HG03354 (cell line): ENCODE data around the gene UQCC2.
A peak's percentile ranks its signal among the peaks of the same experiment; 100 is the strongest.

Experiments
- ATAC-seq: cut with Tn5 transposase; IDR thresholded peaks from one replicate; pipeline ENCODE4 v1.9.1; 2021; ENCODE audit warnings: mild to moderate bottlenecking; ENCODE audit not compliant: unreplicated experiment, poor library complexity, severe bottlenecking

The UQCC2 gene

DNA sequence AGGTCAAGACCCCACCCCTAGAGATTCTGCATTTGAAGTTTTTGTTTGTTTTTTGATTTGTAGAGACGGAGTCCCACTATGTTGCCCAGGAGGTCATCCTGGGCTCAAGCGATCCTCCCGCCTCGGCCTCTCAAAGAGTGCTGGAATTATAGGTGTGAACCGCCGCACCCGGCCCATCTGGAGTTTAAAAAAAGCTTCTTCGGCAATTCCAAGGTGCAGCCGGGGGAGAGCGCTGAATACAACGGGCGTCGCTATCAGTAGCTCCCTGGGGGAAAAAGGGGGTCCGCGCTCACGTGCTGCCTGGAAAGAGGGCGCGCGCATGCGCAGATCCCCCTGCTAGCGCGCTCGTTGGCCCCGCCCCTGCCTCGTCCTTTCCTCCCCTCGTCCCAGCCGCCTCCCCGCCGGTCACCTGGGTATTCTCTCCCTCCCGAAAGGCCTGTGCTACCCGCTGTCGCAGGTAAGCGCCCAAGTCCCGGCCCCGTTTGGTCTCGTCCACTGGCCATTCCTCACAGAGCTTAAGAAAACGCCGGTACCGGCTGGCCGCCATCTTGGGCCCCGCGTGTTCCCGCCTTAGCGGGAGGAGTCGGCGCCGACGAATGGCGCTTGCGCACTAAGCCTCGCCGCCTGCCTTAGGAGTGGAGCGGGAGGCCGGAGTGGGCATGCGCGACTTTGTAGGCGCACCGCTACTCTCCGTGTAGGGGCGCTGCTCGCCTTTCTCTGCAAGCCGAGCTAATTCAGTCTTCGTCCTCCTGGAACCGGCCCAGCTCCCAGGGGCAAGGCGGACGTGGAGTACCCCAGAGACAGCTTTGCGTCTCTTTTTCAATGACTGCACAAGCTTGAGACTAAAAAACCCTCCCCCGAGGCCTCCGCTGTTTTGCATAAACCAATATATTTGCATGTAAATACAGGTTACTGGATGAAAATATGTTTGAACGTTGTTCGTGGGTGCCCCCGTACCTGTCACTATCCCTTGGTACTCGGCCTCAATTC, at the start of gene UQCC2:
TSS of gene UQCC2 (minus strand) at position 561 of the 990 bp plus-strand sequence. CDS start at position 547, 14 bp downstream.
- peak; percentile 90 for ATAC-seq

DNA sequence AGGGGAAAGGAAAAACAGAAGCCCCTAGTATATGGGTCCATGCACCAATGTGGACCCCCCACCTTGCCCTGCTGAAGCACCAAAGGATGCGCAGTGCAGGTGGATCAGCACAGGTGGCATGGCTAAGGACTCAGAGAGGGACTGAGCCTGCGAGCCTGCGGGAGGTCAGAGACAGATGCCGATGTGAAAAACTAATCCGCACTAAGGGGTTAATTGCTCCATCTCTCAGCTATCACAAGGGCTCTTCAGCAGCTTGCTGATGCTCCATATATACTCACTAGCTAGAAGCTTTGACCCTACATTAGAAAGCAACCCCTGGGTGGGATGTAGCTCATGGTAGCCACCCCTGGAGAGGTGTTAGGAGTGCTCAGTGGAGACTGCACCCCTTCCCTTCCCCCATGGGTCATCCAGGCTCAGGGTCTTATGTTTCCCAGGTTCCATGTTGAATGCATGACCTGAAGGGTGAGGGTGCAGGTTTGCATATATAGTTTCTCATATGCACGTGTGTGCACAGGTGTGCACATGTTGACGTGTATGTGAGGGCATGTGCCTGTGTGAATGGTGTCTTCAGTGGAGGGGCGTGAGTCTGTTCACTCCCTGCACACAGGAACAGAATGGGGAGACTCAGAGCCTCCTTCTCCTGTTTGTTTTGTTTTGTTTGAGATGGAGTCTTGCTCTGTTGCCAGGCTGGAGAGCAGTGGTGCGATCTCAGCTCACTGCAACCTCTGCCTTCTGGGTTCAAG, 48.6 kb upstream of the UQCC2 start:
- ATAC-seq = no peak

DNA sequence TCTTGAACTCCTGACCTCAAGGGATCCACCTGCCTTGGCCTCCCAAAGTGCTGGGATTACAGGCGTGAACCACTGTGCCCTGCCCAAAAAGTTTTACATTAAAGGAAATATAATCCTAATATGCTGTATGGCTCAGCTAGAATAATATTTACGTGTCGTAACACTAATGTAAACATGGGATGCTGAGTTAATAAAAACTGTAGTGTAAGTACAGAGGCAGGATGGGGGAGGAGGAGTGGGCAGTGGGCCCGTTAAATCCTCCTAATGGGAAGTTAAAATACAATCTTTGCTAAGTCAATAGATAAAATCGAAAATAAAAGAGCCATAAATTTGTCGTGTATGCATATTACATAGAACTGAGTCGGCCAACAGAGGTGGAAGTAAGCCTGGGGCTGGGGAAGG, 47.3 kb upstream of the UQCC2 start:
- ATAC-seq = no peak

DNA sequence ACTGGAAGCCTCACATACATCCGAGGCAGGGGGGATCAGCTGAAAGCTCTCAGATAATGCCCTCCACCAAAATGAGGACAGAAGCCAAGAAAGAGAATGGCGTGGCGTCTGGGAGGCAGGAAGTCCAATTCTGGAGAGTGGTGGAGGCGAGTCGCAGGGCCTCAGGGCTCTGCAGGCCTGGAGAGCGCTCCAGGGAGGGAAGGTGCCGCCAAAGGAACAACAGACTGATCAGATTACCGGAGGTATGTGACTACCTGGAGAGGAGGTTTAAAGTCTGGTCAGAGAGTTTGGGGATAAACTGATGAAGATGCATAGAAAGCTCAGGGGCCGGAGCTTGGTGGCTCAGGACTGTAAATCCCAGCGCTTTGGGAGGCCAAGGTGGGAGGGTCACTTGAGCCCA, 46.4 kb upstream of the UQCC2 start:
- ATAC-seq = no peak

DNA sequence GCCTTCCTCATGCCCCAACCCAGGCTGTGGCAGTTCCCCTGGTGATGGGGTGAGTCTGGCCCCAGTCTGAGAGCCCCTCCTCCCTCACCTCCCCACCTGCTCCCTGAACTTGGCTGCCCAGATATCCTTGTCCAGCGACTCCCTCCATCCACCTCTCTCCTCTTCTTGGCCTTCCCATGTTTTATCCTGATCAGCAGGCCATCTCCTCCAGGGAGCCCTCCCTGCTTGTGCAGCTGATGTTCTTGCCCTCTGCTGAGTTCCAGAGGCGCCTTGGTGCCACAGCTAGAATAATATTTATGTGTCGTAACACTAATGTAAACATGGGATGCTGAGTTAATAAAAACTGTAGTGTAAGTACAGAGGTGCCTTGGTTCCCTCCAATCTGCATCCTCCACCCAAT, 45.6 kb upstream of the UQCC2 start:
- no peak for ATAC-seq

DNA sequence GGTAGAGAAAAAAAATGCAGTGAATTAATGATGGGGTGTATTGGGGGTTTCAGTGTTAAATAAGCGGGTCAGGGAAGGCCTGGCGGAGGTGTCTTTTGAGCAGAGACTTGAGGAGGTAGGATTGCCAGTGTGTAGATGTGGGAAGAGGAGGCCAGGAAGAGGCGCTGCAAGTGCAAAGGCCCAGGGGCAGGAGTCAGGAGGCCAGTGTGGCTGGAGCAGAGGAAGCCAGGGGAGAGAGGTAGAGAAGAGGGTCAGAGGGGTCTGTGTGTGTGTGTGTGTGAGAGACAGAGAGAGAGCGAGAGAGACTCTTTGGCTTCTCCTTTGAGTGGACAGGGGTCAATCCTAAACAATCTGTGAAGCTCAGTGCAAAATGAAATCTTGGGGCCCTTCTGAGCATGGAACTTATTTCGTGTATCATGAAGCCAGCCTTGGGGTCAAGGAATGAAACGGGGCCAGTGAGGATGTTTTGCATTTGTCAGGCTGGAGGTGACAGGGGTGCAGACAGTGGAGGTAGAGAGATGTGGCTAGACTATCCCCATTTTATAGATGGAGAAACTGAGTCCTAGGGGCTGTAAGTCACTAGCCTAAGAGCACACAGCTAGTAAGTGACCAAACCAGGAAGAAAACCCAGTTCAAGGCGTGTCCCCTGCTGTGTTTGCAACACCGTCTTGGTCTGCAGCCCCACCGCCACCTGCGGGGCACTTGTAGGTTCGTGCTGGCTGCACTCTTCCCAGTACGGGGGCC, 44.9 kb upstream of the UQCC2 start:
- no peak for ATAC-seq

DNA sequence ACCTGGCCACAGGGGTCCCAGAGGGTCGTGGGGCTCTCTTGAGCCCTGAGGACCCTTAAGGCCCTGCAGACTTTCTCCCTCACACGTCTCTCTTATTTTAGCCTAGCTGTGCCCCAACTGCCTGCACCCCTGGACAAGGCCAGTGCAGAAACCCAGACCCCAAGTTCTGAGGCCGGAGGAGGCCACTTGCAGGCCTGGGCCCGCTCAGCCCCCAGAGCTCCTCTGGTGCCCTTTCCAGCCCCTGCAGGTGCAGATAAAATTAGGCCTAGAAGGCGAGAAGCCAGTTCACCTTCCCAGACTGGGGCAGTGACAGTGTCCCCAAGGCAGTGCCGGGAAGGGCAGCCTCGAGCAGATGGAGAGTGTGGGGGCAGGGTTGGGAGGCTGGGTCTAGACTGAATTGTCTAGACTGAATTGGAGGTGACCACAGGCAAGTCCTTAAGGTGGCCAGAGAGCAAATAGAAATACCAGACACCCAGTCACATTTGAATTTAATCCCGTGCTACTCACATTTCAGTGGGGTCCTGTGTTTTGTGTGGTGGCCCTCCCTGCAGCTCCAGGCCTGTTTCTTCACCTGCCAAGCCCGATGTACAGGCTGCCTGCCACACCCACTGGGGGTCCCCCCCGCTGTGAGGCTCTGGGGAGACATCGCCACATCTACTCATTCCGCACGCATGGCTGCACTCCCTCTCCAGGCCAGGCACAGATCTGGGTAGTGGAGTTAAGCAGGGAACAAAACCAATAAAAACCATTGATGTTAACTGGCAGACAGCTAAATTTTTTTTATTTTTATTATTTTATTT, 43.8 kb upstream of the UQCC2 start:
- no peak for ATAC-seq

DNA sequence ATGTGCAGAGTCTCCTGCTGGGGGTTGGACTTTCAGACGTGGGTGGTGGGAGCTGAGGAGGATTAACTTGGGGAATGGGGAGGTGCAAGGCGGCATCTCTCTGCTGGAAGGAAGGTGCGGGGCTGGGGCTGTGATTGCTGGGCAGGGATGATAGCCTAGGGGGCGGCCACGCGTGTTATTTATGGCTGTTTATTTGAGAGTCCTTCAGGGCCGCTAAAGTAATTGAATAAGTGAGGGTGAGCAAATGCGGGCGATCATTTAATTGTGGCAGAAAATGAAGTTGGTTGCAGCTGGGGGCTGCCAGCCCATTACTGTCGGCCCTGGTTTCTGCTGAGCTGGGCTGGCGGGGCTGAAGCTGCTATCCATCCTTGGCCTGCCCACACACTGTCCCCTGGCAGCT, 42.7 kb upstream of the UQCC2 start:
- no peak for ATAC-seq

DNA sequence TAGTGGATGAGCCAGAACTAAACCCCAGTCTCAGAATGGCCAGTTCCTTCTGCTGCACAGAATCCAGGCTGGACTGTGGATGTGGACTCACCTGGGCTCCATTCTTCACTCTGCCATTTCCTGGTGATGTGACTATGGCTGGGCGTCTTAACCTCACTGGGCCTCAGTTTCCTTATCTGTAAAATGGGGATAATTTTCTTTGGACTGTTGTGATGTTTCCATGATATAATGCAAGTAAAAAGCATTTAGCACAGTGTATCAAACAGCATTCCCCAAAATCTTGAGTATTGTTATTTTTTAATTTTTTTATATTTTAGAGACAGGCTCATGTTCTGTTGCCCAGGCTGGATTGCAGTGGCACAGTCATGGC, 41.1 kb upstream of the UQCC2 start:
- ATAC-seq = no peak

DNA sequence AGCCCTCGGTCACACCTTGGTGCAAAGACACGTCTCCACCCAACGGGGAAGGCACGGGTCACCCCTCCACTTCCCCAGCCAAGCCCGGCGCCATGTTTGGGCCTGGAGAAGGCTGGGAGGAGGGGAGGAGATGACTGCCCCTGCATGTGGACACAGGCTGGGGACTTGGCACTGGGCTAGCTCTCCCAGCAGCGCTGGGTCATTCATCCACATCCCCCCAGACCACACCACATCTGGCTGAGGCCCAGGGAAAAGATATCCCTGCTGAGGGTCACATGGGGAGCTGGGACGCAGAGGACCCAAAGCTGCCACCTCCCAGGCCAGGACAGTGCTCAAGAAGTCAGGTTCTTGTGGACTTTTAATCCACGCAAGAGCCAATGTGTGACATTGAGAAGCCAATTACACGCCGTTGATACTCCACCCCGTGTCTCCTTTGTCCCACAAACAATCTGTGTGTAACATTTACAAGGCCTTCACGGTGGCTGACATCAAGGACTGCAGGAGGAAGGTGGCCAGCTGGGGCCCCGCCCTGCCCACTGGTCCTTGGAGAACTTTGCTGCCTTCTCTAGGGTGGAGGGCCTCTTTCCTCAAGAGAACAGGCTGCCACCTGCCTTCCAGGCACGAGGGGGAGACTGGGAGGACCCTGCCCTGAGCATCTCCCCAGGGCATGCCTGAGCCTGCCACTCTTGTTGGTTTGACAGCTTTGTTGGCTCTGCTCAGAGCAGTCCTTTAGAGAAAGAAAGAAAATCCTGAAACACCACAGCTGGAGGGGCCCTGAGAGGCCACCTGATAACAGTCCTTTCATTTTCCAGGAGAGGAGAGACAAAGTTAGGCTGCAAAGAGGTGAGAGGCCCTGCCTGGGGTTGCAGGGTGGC, 40.5 kb upstream of the UQCC2 start:
- ATAC-seq = no peak

DNA sequence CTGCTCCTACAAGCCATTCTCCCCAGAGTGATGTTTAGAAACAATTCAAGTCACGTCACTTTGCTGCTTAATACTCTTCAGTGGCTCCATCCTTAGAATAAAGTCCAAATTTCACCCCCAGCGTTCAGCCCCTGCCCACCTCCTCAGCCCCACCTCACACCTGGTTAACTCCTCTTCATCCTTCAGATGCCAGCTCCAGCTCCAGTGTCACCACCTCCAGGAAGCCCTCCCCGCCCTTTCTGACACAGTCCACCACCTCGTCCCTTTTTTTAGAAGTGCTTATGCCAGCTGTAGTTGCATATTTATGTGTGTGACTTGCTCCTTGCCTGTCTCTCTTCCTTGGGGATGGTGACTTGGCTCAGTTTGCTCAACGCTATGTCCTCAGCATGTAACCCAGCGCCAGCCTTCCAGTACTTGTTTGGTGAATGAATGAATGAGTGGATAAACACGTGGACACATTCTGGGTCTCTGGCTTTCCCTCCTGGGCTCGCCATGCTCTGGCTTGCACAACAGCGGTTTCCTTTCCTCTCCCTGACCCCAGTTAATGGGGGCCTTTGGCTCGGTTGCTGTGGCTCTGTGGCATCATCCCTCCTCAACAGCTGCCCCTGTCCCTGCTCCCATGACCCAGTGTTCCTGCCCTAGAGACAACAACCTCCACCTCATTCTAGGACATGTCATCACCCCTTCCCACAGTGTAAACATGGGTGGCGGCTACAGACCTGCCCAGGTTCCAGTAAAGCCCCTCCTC, 38.9 kb upstream of the UQCC2 start:
- ATAC-seq = no peak

DNA sequence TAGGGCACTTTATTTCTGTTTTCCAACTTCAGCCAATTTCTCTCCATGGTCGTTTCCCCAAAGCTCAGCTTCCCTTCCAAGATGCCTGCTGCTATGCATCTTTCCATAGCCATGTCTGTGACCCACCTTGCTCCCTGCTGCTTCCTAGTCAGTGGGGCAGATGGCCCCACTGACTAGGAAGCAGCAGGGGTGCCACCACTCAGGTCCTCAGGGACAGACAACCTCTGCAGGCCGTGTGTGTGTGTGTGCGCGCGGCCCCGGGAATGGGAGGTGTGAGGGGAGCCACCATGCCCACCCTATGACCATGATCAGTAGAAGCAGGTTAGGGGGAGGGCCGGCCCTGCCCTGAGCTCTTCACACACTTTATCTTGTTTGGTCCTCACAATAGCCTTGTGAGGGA, 37.9 kb upstream of the UQCC2 start:
- ATAC-seq = no peak

DNA sequence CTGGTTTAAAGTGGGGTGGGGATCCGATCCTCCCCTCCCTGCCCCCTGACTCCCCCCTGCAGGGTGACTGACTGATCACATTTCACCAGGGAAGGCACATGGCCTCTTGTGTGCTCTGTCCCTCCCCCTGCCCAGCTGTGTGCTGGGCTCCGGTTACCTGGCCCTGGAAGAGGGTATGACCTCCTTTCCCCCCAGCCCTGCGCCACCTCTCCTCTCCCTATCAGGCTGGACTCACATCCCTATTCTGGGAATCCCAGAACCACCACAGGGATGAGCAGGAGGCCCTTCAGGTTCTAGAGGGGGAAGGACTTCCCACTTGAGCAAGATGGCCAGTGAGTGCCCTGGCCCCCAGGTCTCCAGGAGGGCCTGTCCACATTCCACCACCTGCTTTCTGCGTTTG, 37.3 kb upstream of the UQCC2 start:
- no peak for ATAC-seq

DNA sequence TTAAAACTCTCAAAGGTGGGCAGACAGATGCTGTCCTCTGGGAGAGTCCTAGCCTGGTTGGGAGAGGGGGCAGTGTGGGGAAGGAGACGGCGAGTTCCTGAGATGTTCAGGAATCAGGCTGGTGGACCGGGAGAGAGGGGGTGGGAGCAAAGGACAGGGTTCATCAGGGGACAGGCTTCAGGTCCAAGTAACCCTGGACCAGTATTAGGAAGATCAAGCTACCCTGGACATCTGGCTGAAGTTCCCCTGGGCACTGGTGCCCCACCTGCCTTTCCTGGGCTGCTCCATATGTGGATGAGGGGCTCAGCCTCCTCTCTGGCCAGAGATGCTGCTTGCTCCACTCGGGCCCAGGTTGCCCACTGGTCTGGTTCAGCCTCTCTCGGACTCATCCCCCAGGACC, 36.3 kb upstream of the UQCC2 start:
- no peak for ATAC-seq

DNA sequence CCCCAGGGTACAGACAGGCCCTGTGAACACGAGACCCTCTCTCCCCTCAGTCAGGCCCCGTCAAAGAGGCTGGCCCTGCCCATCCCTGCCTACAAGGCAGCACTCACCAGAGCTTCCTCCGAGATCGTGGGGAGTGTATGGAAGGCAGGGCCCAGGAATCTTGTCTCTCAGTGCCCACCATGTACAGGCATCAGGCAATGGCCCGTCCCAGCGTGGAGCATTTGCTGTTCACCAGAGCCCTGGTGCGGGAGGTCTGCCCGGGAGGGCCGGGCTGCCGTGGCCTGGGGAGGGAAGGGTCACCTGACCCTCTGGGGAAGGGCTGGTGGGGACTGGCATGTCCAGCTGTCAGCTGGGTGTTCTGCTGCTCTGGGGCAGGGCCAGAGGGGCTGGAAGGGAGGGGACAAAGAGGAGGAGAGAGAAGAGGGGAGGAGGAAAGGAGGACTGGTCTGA, 35.2 kb upstream of the UQCC2 start, which contains the start of gene IP6K3:
TSS of gene IP6K3 (minus strand) at position 255 of the 450 bp plus-strand sequence. CDS start 11,429 bp downstream, outside the sequence.
- ATAC-seq = no peak

DNA sequence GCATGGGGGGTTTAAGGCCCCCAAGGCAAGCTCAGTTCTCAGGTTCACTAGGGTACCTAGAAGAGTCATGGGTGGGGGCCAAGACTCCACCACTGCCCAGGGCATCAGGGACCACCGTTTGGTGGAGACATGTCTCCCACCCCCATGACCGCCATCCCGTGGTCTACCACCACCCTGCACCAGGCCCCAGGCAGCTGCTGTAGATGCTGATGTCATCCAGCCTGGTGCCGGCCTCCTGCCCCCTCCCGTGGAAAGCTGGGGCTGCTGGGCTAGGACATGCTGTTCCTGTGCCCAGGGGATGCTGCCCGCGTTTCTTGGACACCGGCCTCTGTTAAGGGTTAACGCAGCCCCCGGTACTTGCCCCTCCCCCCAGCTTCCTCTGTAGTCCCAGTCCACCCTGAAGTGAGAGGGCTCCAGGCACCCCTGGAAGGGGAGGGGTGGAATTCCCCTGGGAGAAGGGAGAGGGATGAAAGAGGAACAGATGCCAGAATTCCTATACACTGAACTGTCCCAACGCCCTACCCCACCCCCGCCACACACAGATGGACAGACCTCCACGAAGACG, 34.6 kb upstream of the UQCC2 start:
- ATAC-seq = no peak

DNA sequence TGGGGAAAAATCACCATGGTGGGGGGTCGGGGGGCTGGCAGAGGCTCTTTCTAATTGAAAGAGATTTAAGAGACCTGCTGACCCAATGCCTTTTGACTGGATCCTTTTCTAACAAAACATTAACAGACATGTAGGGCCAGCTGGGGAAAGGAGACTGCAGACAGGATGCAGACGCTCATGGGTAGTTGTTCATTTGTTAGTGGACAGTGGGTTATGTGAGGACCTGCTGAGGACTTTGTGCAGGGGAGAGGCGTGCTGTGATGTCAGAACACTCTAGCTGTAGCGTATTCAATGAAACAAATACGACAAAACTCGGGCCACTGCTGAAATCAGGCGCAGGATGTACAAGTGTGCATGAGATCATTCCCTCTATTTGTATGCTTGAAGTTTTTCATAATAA, 34.0 kb upstream of the UQCC2 start:
- no peak for ATAC-seq
